ENCODE results near the gene TMCO4.

DNA sequence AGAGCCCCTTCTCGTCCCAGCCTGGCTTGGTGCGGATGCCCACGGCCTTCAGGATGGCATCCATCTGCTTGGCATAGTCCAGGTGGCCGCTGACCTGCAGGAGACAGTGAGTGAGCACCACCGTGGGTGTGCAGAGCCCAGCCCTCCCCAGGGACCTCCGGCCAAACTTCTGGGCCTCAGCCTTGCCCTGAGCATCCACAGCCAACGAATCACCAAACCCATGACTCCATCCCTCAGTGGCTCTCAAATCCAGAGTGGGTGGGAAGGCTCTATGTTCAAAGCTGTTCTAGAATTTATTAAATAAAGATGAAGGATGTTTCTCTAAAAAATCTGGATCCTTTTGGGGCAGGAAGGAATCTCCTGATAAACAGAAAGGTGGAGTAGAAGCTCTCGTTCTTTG, 116.4 kb downstream of the TMCO4 start:
- TF ChIP-seq, protein P1, sequence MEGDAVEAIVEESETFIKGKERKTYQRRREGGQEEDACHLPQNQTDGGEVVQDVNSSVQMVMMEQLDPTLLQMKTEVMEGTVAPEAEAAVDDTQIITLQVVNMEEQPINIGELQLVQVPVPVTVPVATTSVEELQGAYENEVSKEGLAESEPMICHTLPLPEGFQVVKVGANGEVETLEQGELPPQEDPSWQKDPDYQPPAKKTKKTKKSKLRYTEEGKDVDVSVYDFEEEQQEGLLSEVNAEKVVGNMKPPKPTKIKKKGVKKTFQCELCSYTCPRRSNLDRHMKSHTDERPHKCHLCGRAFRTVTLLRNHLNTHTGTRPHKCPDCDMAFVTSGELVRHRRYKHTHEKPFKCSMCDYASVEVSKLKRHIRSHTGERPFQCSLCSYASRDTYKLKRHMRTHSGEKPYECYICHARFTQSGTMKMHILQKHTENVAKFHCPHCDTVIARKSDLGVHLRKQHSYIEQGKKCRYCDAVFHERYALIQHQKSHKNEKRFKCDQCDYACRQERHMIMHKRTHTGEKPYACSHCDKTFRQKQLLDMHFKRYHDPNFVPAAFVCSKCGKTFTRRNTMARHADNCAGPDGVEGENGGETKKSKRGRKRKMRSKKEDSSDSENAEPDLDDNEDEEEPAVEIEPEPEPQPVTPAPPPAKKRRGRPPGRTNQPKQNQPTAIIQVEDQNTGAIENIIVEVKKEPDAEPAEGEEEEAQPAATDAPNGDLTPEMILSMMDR (IDR thresholded peaks at IDR 0.05): no peak
- no peak for TF ChIP-seq POLR2A (IDR thresholded peaks at IDR 0.05)
